Lower leg skin (tissue), 4 donors: Measurements from ENCODE around the gene FAM186B. TPM values are rescaled to one million over a fixed set of nuclear protein-coding genes. Genes with fewer than 3 reads are reported as not detected.
A peak's percentile ranks its signal among the peaks of the same experiment; 100 is the strongest.

Source experiments
- DNase-seq, 2 donors: peaks; one replicate each; pipeline ENCODE4 v3.0.0-alpha.2; 2019; ENCODE audit warnings: low spot score in 2 of 2
- H3K4me3 ChIP-seq: fragments of 200-600 bp; sonication (generic); 2 replicates; pipeline ENCODE4 v1.5.1; 2017; ENCODE audit warnings: mild to moderate bottlenecking, low read depth; ENCODE audit not compliant: poor library complexity, severe bottlenecking
- POLR2A ChIP-seq, 2 donors: fragments of 450-650 bp; IDR thresholded peaks; one replicate each; pipeline ENCODE4 v1.6.1; 2016 to 2017; ENCODE audit warnings: antibody characterized with exemption in 2 of 2, mild to moderate bottlenecking in 1 of 2, moderate library complexity in 1 of 2
- WGBS, 2 donors: methylation state at CpG; one replicate each; pipeline ENCODE4 v1.1.5; 2018; 5-methylcytosine and 5-hydroxymethylcytosine counted together
- intact Hi-C: fragments of 100-400 bp; cut with DNase I; formaldehyde crosslinking; loops from one replicate; pipeline ENCODE4 v1.15.0; 2023; ENCODE audit warnings: low total_unique reads
- total RNA-seq, 4 donors: library from RNA; depleted of rRNA; stranded (reverse); fragments of >200 nt; gene quantifications; one replicate each; pipeline ENCODE4 v1.1.0, GENCODE V29; 2016
- TF ChIP-seq, protein P1 (sequence below), 3 donors: fragments of 450-650 bp; IDR thresholded peaks; one replicate each; pipeline ENCODE4 v1.5.1; 2016; ENCODE audit warnings: antibody characterized with exemption in 3 of 3, mild to moderate bottlenecking in 3 of 3, moderate library complexity in 2 of 3

The FAM186B gene
- total RNA-seq, 4 donors from 2014 or later = 0.21 to 1.1 (median 0.57) TPM

DNA sequence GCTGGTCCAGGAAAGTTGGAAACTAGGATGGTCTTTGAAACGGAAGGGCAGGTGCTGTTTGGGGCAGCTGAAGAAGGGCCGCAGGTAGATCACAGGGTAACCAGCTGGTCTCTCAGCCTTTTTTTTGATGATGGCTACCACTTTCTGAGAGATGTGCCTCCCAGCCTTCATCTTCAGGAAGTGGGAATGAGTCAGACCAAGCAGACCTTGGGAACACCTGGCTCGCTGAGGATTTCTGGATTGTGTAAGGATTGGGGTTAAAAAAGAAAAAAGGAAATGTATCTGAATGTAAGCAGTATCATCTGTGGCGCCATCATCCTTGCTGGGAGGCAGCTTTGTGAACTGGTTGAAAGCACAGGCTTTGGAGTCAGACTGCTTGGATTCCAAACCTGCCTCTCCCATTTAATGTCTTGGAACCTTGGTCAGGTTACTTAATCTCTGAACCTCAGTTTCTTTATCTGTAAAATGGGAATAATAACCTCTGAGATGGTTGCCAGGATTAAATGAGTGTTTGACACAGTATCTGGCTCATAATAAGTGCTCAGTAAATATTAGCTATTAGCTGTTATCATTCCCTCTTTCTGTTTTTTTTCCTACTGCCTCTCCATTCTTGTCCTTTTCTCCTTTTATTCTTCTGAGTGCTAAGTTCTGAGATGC, 19.6 kb upstream of the FAM186B start:
- TF ChIP-seq POLR2A (IDR thresholded peaks at IDR 0.05) = no peak
- TF ChIP-seq, protein P1, sequence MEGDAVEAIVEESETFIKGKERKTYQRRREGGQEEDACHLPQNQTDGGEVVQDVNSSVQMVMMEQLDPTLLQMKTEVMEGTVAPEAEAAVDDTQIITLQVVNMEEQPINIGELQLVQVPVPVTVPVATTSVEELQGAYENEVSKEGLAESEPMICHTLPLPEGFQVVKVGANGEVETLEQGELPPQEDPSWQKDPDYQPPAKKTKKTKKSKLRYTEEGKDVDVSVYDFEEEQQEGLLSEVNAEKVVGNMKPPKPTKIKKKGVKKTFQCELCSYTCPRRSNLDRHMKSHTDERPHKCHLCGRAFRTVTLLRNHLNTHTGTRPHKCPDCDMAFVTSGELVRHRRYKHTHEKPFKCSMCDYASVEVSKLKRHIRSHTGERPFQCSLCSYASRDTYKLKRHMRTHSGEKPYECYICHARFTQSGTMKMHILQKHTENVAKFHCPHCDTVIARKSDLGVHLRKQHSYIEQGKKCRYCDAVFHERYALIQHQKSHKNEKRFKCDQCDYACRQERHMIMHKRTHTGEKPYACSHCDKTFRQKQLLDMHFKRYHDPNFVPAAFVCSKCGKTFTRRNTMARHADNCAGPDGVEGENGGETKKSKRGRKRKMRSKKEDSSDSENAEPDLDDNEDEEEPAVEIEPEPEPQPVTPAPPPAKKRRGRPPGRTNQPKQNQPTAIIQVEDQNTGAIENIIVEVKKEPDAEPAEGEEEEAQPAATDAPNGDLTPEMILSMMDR (IDR thresholded peaks at IDR 0.05) = no peak
- peak in 1 of 2 donors; percentile 70 for DNase-seq
- intact Hi-C loops = no loop called here
- 38 to 40% methylated on average over 4 of the region's 4 CpGs for WGBS, 2 donors
- no peak overlapping the region for H3K4me3 ChIP-seq

GRCh38 chr12:49623142-49623904, 17.9 kb upstream of the FAM186B start, which contains the start of gene PRPF40B:
TSS of gene PRPF40B (plus strand) at chr12:49623561. CDS start at chr12:49623591, 30 bp downstream.
- DNase-seq = peak; percentile 66 to 96
- 2% methylated on average over 16 to 51 of the region's 76 CpGs for WGBS, 2 donors
- intact Hi-C loops = no loop called here
- peak within 1 kb of the TSS; percentile 24 for H3K4me3 ChIP-seq
- TF ChIP-seq, protein P1 (IDR thresholded peaks at IDR 0.05) = no peak
- no peak for TF ChIP-seq POLR2A (IDR thresholded peaks at IDR 0.05)

GRCh38 chr12:49622501-49623141, 17.2 kb upstream of the FAM186B start:
- peak in 1 of 2 donors; percentile 87 for DNase-seq
- peak overlapping the region; percentile 24 for H3K4me3 ChIP-seq
- TF ChIP-seq, protein P1 (IDR thresholded peaks at IDR 0.05) = no peak
- intact Hi-C loops = no loop called here
- 1% methylated on average over 22 of the region's 22 CpGs for WGBS, 2 donors

GRCh38 chr12:49621651-49622500, 16.4 kb upstream of the FAM186B start:
- peak in 1 of 2 donors; percentile 82 for DNase-seq
- intact Hi-C loops = no loop called here
- TF ChIP-seq, protein P1 (IDR thresholded peaks at IDR 0.05) = no peak
- TF ChIP-seq POLR2A (IDR thresholded peaks at IDR 0.05) = no peak
- WGBS, 2 donors = 6 to 7% methylated on average over 33 of the region's 33 CpGs
- no peak overlapping the region for H3K4me3 ChIP-seq

DNA sequence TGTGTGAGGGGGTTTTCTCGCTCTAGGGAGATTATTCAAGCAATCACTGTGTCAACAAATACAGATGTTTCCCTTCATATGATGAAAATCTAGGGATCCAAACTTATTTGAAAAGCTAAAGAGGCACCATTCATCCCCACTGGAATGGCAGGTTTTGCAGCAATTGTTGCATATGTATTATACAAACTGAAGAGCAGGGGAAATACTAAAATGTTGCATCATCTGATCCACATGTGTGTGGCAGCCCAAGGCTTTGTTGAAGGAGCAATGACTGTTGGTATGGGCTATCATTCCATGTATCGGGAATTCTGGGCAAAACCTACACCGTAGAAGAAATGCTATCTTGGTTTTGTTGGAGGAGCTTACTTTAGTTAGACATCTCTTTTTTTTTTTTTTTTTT, 13.8 kb upstream of the FAM186B start:
- intact Hi-C loops = no loop called here
- WGBS, 2 donors = 54 to 66% methylated on average over 3 of the region's 3 CpGs
- no peak for DNase-seq
- no peak for TF ChIP-seq POLR2A (IDR thresholded peaks at IDR 0.05)
- TF ChIP-seq, protein P1 (IDR thresholded peaks at IDR 0.05) = no peak
- no peak overlapping the region for H3K4me3 ChIP-seq
